NCI-H460 (cell line): Measurements from ENCODE around the gene SLC35E3. TPM values are rescaled to one million over a fixed set of nuclear protein-coding genes. Genes with fewer than 3 reads are reported as not detected.

Experiments
- DNase-seq: peaks from one replicate; pipeline ENCODE4 v3.0.0-alpha.2; 2016; ENCODE audit warnings: low read depth; ENCODE audit errors: extremely low read depth
- polyA plus RNA-seq: library from polyadenylated mRNA; depleted of rRNA; stranded (reverse); fragments of >200 nt; gene quantifications from 2 replicates; pipeline ENCODE4 v1.2.3, GENCODE V29; 2014; cell fraction: nucleus; rRNA removed
- total RNA-seq: library from RNA; depleted of rRNA; stranded (reverse); fragments of >200 nt; shearing (Covaris generic); gene quantifications from 2 replicates; pipeline ENCODE4 v1.2.3, GENCODE V29; 2014; rRNA removed

Gene SLC35E3
- 5.1 and 6.2 TPM in 2 replicates for total RNA-seq
- 3.4 and 33.8 TPM in 2 replicates for polyA plus RNA-seq

GRCh38 chr12:68745904-68746571, at the start of gene SLC35E3:
Gene SLC35E3 (plus strand): TSS chr12:68746176. CDS start chr12:68746378, 202 bp downstream.
- DNase-seq = peak; percentile 90

GRCh38 chr12:68699486-68699885, 46.5 kb upstream of the SLC35E3 start:
- DNase-seq = no peak

GRCh38 chr12:68727776-68728175, 18.2 kb upstream of the SLC35E3 start:
- DNase-seq = no peak

GRCh38 chr12:68733661-68734071, 12.3 kb upstream of the SLC35E3 start:
- no peak for DNase-seq

GRCh38 chr12:68739891-68740290, 6.1 kb upstream of the SLC35E3 start:
- DNase-seq = no peak

GRCh38 chr12:68743356-68743755, 2.6 kb upstream of the SLC35E3 start:
- DNase-seq = no peak

- no peak for DNase-seq
These were observed 536 bp upstream of the SLC35E3 start for GRCh38 chr12:68745376-68745903.

- DNase-seq = peak; percentile 41
These were observed 700 bp downstream of the SLC35E3 start for GRCh38 chr12:68746572-68747180.

- no peak for DNase-seq
These were observed 3.5 kb downstream of the SLC35E3 start for GRCh38 chr12:68749443-68749842.

- no peak for DNase-seq
These were observed 3.9 kb downstream of the SLC35E3 start for GRCh38 chr12:68749861-68750260.

- no peak for DNase-seq
These were observed 4.5 kb downstream of the SLC35E3 start for GRCh38 chr12:68750506-68750905.

GRCh38 chr12:68755536-68756243, 9.7 kb downstream of the SLC35E3 start:
- no peak for DNase-seq

- no peak for DNase-seq
These were observed 13.9 kb downstream of the SLC35E3 start for GRCh38 chr12:68759852-68760251.

GRCh38 chr12:68760806-68761441, 14.9 kb downstream of the SLC35E3 start:
- DNase-seq = no peak

GRCh38 chr12:68761442-68761812, 15.5 kb downstream of the SLC35E3 start:
- DNase-seq = no peak

GRCh38 chr12:68761901-68762630, 16.1 kb downstream of the SLC35E3 start:
- DNase-seq = no peak

- DNase-seq = no peak
These were observed 16.7 kb downstream of the SLC35E3 start for GRCh38 chr12:68762691-68763090.

GRCh38 chr12:68765696-68766095, 19.7 kb downstream of the SLC35E3 start:
- no peak for DNase-seq

GRCh38 chr12:68766646-68767045, 20.7 kb downstream of the SLC35E3 start:
- no peak for DNase-seq

- no peak for DNase-seq
These were observed 21.2 kb downstream of the SLC35E3 start for GRCh38 chr12:68767191-68767590.
